Uterus (tissue), 4 donors: Measurements from ENCODE around the gene SUPT4H1. TPM values are rescaled to one million over a fixed set of nuclear protein-coding genes. Genes with fewer than 3 reads are reported as not detected.

Experiments
- DNase-seq, 2 donors: peaks; one replicate each; pipeline ENCODE4 v3.0.0-alpha.2; 2019 to 2020
- H3K27ac ChIP-seq, 2 donors: fragments of 200-600 bp; sonication (generic); 1 replicate in 1 of 2; 2 replicates in 1 of 2; pipeline ENCODE4 v1.5.1; 2016 to 2018
- H3K27me3 ChIP-seq, 2 donors: fragments of 200-600 bp; sonication (generic); one replicate each; pipeline ENCODE4 v1.5.1; 2018 to 2019; ENCODE audit warnings: control low read depth in 1 of 2
- H3K36me3 ChIP-seq, 2 donors: fragments of 200-600 bp; sonication (generic); one replicate each; pipeline ENCODE4 v1.5.1; 2019; ENCODE audit warnings: control low read depth in 1 of 2
- H3K4me1 ChIP-seq, 2 donors: fragments of 200-600 bp; sonication (generic); one replicate each; pipeline ENCODE4 v1.5.1; 2018 to 2019; ENCODE audit warnings: control low read depth in 1 of 2
- H3K4me3 ChIP-seq, 2 donors: fragments of 200-600 bp; sonication (generic); 1 replicate in 1 of 2; 2 replicates in 1 of 2; pipeline ENCODE4 v1.5.1; 2018 to 2019; ENCODE audit warnings: mild to moderate bottlenecking in 1 of 2
- H3K9me3 ChIP-seq, 2 donors: fragments of 200-600 bp; sonication (generic); one replicate each; pipeline ENCODE4 v1.5.1; 2019; ENCODE audit warnings: control low read depth in 1 of 2
- POLR2A ChIP-seq, 2 donors: fragments of 450-650 bp; IDR thresholded peaks; one replicate each; pipeline ENCODE4 v1.6.1; 2016; ENCODE audit warnings: antibody characterized with exemption in 2 of 2, mild to moderate bottlenecking in 1 of 2, moderate library complexity in 1 of 2
- intact Hi-C: fragments of 100-400 bp; cut with DNase I; formaldehyde crosslinking; loops from one replicate; pipeline ENCODE4 v1.15.1; 2023; ENCODE audit warnings: low total_unique reads
- total RNA-seq, 4 donors: library from RNA; depleted of rRNA in 3 of 4; stranded (reverse); fragments of >200 nt in 3 of 4; gene quantifications; one replicate each; pipeline versions ENCODE4 v1.1.0 to v1.2.4, GENCODE V29; 2014 to 2023
- TF ChIP-seq, protein P1 (sequence below), 4 experiments: fragments of 200-600 bp in 2 of 4; fragments of 450-650 bp in 2 of 4; sonication (generic) in 2 of 4; IDR thresholded peaks; one replicate each; pipeline ENCODE4 v1.5.1; 2016 to 2019; ENCODE audit warnings: antibody characterized with exemption in 4 of 4, mild to moderate bottlenecking in 2 of 4, moderate library complexity in 1 of 4
- donor health status: DM: yes; HTN: yes; CAD: no.

The SUPT4H1 gene
- total RNA-seq, 4 donors from 2014 or later, result 31.1 to 267 (median 98.1) TPM

DNA sequence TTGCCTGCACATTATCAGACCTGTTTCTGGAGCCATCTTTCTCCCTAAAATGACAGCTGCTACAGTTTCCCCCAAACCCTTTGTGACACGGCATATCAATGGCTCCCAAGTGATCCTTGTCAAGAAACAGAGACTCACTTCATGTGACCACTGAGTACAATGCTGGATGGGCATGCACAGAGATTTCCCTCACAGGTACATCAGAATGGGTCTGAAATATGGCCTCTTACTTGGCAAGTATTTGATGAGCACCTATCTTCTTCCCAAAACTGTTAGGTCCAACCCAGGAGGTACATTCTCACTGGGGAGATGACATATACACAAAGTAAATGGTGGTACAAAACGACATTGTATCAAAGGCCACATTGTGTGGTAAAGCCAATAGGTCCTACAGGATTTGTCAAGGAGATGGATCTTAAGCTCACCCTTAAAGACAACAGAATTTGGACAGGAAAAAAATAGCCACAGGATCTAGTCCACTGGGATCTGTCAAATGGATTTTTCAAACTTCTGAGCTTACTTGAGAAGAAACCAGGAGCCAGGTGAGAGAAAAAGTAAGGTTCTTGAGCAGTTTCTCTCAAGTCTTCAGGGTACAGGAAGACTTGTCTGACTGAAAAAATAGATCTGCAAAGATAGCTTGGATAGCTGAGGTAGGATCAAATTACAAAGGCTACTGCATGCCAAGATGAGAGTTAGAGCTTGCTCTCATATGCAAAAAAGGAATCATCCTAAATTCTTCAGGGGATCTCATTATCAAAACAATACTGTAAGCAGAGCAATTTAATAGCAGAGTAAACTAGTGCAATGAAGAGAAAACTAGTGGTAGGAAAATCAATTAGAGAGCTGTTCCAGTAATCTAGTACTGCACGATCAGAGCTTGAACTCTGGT, 36.5 kb upstream of the SUPT4H1 start:
- H3K4me3 ChIP-seq, result no peak overlapping the region
- H3K27me3 ChIP-seq, result no peaks in the 10 kb centered on the region
- intact Hi-C loops, result no loop called here
- no peaks in the 10 kb centered on the region for H3K36me3 ChIP-seq
- H3K4me1 ChIP-seq, result no peaks in the 10 kb centered on the region
- DNase-seq, result no peak
- no peak for TF ChIP-seq POLR2A (IDR thresholded peaks at IDR 0.05)
- TF ChIP-seq, protein P1, sequence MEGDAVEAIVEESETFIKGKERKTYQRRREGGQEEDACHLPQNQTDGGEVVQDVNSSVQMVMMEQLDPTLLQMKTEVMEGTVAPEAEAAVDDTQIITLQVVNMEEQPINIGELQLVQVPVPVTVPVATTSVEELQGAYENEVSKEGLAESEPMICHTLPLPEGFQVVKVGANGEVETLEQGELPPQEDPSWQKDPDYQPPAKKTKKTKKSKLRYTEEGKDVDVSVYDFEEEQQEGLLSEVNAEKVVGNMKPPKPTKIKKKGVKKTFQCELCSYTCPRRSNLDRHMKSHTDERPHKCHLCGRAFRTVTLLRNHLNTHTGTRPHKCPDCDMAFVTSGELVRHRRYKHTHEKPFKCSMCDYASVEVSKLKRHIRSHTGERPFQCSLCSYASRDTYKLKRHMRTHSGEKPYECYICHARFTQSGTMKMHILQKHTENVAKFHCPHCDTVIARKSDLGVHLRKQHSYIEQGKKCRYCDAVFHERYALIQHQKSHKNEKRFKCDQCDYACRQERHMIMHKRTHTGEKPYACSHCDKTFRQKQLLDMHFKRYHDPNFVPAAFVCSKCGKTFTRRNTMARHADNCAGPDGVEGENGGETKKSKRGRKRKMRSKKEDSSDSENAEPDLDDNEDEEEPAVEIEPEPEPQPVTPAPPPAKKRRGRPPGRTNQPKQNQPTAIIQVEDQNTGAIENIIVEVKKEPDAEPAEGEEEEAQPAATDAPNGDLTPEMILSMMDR (IDR thresholded peaks at IDR 0.05), result no peak
- H3K27ac ChIP-seq, result no peak overlapping the region
- no peaks in the 10 kb centered on the region for H3K9me3 ChIP-seq

DNA sequence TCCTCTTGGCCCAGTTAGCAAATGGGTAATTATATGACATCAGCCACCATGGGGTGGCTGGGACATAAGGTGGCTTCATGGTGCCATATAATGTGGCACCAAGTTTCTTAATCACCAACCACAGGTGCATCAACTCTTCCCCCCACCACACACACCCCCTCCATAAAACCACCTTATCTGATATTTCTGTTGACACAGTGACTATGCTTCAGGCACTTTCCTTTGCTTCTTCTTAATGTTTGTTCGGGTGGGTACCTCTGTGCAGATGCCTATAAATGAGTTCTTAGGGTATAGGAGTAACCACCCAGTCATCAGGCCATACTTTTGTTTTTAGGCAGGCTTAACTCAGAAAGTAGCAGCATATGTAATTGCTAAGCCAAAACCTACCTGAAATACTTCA, 35.8 kb upstream of the SUPT4H1 start:
- H3K27me3 ChIP-seq, result no peaks in the 10 kb centered on the region
- H3K36me3 ChIP-seq, result no peaks in the 10 kb centered on the region
- DNase-seq, result no peak
- no peak overlapping the region for H3K4me3 ChIP-seq
- no peak for TF ChIP-seq POLR2A (IDR thresholded peaks at IDR 0.05)
- TF ChIP-seq, protein P1 (IDR thresholded peaks at IDR 0.05), result no peak
- no peak overlapping the region for H3K27ac ChIP-seq
- intact Hi-C loops, result no loop called here
- no peaks in the 10 kb centered on the region for H3K9me3 ChIP-seq
- no peaks in the 10 kb centered on the region for H3K4me1 ChIP-seq

DNA sequence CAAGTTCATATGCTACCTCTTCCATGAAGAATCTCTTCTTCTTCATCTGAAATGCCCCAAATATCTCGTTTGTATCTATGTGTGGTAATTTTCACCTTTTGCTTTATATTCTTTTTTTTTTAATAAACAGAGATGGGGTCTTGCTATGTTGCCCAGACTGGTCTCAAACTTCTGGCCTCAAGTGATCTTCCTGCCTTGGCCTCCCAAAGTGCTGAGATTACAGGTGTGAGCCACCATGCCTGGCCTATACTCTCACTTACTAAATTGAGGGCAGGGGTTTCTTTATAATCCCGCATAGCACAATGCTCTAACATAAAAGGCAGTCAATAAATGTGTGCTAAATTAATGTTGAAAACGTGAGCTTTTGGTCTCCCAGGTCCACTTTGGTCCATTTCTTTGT, 34.7 kb upstream of the SUPT4H1 start:
- no peak for DNase-seq
- no peaks in the 10 kb centered on the region for H3K9me3 ChIP-seq

DNA sequence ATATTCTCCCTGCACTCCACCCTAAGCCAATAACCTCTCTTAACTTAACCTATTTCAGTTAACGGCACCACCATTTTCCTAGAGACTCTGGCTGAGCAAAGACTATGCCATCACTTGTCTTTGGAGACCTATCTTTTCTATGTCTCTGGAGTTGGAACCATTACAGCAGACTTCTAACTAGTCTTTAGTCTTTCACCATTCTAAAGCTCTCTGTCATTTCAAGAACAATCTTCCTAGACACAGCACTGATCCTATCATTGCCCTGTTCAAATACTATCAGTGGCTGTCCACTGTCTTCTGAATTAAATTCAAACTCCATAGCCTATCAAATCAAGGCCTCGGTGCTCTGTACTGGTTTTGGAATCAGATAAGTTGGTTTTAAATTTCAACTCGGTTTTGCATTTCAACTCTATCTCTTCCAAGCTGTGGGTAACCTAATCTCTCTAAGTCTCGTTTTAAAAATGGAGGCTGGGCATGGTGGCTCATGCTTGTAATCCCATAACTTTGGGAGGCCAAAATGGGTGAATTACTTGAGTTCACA, 33.4 kb upstream of the SUPT4H1 start:
- Histone ChIP-seq H3K27me3 (no peaks in the 10 kb centered on the region), H3K36me3 (no peaks in the 10 kb centered on the region), H3K27ac (no peak overlapping the region), H3K4me3 (no peak overlapping the region), H3K9me3 (no peaks in the 10 kb centered on the region), H3K4me1 (no peaks in the 10 kb centered on the region)
- intact Hi-C loops, result no loop called here
- no peak for DNase-seq
- no peak for TF ChIP-seq POLR2A (IDR thresholded peaks at IDR 0.05)
- TF ChIP-seq, protein P1 (IDR thresholded peaks at IDR 0.05), result no peak

More for the DNA sequence above, 34.7 kb upstream of the SUPT4H1 start:
- no peaks in the 10 kb centered on the region for H3K4me1 ChIP-seq
- TF ChIP-seq POLR2A (IDR thresholded peaks at IDR 0.05), result no peak
- TF ChIP-seq, protein P1 (IDR thresholded peaks at IDR 0.05), result no peak
- no peak overlapping the region for H3K27ac ChIP-seq
- intact Hi-C loops, result no loop called here
- no peaks in the 10 kb centered on the region for H3K27me3 ChIP-seq
- no peak overlapping the region for H3K4me3 ChIP-seq
- H3K36me3 ChIP-seq, result no peaks in the 10 kb centered on the region

DNA sequence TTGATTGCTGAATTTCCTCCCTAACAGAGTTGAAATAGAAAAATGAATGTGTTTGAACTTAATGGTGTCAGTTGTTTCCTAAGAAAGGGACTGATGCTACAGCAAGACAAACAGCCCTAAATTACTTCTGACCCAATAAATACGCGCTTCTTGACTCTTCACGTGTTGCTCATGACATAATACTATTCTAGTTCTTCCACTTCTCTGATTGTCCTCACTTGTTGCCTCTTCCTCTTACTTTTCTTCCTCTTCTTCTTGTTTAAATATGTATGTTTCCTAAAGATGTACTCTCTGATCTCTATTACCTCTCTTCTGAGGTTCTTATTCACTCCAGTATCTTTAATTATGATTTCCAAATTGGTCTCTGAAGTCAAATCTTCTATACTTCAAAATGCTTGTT, 32.9 kb upstream of the SUPT4H1 start:
- Histone ChIP-seq H3K4me1 (no peaks in the 10 kb centered on the region), H3K27me3 (no peaks in the 10 kb centered on the region), H3K4me3 (no peak overlapping the region), H3K27ac (no peak overlapping the region), H3K36me3 (no peaks in the 10 kb centered on the region), H3K9me3 (no peaks in the 10 kb centered on the region)
- no peak for DNase-seq
- intact Hi-C loops, result no loop called here
- TF ChIP-seq, protein P1 (IDR thresholded peaks at IDR 0.05), result no peak
- TF ChIP-seq POLR2A (IDR thresholded peaks at IDR 0.05), result no peak
